Activated T-helper 1 cell treated with anti-CD3 and anti-CD28 coated beads, Interleukin-2, amount 50 U/mL, for 16 hours (primary cell): ENCODE data around the gene CASKIN2.

Source experiments
- DNase-seq, 2 donors: peaks; one replicate each; pipeline ENCODE4 v3.0.0-alpha.2; 2020; ENCODE audit warnings: low read depth in 1 of 2, low spot score in 1 of 2

Gene CASKIN2

GRCh38 chr17:75547091-75547490 is 31.8 kb upstream of the CASKIN2 start:
- no peak for DNase-seq

DNA sequence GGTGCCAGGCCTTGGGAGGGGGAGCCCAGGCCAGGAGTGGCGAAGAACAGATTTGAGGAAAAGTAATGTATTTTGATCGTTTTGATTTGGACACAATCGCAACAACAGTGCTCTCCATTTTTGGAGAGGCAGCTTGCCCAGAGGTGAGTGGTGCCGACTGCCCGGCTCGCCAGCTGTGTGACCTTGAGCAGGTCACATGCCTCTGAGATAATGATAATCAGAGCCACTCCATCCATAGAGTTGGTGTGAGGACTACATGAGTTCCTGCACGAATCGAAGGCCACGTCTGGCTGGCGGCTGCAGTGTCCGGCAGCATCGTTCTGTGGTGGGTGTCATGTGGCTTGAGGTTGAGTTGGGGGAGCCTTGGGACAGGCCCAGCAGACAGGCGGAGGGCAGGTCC is 30.8 kb upstream of the CASKIN2 start:
- DNase-seq = no peak

DNA sequence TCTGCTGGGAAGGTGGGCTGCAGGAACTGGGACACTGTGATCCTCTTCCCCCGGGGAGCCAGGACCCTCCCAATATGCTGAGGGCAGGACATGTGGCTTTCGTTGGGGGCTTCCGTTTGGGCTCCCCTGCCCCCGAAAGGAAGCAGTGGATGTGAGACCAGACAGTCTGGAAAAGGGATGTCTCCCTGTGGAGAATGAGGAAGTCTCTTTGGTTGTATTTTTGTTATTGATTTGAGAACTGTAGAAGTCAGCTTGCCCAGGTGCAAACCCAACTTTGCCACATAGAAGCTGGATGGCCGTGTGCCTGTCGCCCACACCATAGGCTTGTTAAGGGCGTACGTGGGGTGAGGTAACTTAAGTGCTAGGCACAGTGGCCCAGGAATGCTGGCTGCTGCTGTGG is 28.9 kb upstream of the CASKIN2 start:
- no peak for DNase-seq

- DNase-seq = no peak
Observed at GRCh38 chr17:75542728-75543336, 27.5 kb upstream of the CASKIN2 start.

DNA sequence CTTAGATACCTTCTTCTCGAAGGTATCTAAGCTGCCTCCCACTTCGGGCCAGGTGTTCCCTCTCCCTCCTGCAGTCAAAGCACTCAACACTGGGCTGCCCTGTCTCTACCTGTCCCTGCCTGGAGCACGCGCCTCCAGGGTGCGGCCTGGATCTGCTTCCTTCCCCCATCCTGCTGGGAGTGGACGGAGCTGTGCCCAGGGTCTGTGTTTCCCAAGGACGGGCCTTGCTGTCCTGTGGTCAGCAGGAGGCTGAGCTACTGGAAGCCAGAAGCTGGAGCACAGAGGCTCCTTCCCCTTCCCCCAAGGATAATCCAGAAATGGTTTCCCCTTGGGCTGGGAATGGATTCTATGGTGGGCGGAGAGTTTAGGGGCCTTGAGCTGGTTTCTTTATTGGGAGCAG is 26.9 kb upstream of the CASKIN2 start:
- no peak for DNase-seq

- no peak for DNase-seq
Observed at GRCh38 chr17:75540923-75541503, 25.7 kb upstream of the CASKIN2 start.

- no peak for DNase-seq
Observed at GRCh38 chr17:75539967-75540729, 24.8 kb upstream of the CASKIN2 start.

DNA sequence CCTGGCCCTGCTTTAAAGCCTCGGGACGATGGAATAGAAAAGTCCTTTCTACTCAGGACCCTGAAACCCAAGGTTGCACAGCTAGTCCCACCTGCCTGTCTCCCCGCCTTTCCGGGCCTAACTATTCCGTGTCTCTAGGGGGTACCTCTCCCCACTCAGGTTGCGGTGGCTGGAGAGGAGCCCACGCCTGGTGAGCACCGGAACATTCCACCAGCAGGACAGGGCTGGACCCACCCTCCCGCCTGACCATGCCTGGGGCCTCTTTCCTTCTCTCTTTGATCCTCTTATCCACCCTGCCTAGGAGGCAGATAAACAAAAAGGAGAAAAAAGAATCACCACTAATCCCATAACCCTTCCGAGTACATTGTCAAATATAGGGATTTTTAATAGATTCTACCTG is 21.0 kb upstream of the CASKIN2 start:
- no peak for DNase-seq

DNA sequence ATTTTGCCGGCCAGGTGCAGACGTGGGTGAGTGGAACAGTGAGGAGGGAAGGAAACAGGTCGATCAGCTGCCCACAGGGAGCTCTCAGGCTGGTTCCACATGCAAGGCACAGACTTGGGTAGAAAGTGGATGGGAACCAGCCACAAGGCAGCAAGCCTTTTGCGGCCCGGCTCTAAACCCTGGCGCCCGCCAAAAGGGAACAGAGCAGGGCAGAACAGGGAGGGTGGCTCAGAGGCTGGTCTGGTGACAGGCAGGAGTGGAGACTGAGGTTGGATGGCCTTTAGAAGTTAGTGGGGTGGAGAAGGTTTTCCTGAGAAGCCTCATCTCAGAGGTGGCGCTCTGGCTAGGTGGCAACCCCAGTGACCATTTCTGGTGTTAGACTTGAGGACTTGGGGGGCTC is 20.5 kb upstream of the CASKIN2 start:
- DNase-seq = no peak

- peak in 1 of 2 donors; percentile 35 for DNase-seq
Observed at GRCh38 chr17:75535119-75535537, 19.8 kb upstream of the CASKIN2 start.

- no peak for DNase-seq
Observed at GRCh38 chr17:75531721-75532072, 16.4 kb upstream of the CASKIN2 start.

GRCh38 chr17:75530837-75531720 is 15.7 kb upstream of the CASKIN2 start:
- no peak for DNase-seq

DNA sequence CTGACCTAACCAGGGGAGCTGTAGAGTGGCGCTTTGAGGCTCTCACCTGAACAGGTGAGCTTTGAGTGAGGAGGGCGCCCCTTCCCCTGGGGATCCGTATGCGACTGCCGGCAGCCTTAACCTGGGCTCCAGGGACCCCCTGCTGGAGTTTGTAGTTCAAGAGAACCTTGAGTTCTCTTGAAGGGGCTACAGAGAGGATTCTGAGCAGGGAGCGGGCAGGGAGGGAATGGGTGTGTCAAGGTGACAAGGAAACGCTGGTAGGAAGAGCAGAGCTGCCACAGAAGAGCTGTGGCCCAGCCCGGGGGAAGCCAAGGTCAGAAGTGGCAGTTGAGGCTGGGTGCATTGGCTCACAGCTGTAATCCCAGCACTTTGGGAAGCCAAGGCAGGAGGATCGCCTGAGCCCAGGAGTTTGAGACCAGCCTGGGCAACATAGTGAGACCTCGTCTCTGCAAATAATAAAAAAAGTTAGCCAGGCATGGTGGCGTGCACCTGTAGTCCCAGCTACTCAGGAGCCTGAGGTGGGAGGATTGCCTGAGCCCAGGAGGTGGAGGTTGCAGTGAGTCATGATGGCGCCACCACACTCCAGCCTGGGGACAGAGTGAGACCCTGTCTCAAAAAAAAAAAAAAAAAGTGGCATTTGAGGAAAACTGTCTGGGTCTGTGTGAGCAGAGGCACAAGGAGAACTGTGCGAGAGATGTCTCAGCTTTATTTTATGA is 11.4 kb upstream of the CASKIN2 start:
- DNase-seq = no peak

GRCh38 chr17:75525806-75526554 is 10.6 kb upstream of the CASKIN2 start:
- DNase-seq = no peak

GRCh38 chr17:75524970-75525805 is 9.9 kb upstream of the CASKIN2 start, which contains the start of gene LLGL2:
Gene LLGL2 (plus strand): TSS chr17:75525697. CDS start chr17:75543427, 17,730 bp downstream.
- DNase-seq = peak; percentile 67 to 79

DNA sequence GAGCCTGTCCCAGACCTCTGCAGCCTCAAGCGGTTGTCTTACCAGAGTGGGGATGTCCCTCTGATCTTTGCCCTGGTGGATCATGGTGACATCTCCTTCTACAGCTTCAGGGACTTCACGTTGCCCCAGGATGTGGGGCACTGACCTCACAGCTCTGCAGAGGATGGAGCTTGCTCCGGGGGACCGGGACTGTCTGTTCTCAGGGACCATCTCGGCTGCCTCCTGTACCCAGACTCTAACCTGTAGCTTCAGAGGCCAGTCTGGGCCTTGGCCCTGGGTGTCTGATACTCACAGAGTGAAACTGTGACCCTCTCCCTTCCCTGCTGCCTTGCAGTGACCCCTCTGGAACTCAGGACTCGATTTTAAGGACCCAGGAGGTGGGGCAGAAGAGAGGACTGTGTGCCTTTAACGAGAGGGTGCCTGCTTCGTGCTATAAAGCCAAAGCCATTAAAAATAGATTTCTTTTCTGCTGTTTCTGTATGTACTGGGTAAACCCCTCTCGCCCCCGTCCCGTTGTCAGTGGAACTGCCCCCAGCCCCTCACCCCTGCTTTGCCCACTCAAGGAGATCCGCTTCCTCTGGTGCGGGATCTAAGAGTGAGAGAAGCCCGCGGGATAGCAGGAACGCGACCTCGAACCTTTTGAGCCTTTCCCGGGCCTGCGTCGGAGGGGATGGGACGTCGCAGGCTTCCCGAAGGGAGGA is 9.1 kb upstream of the CASKIN2 start:
- no peak for DNase-seq

- DNase-seq = no peak
Observed at GRCh38 chr17:75523647-75524046, 8.3 kb upstream of the CASKIN2 start.

DNA sequence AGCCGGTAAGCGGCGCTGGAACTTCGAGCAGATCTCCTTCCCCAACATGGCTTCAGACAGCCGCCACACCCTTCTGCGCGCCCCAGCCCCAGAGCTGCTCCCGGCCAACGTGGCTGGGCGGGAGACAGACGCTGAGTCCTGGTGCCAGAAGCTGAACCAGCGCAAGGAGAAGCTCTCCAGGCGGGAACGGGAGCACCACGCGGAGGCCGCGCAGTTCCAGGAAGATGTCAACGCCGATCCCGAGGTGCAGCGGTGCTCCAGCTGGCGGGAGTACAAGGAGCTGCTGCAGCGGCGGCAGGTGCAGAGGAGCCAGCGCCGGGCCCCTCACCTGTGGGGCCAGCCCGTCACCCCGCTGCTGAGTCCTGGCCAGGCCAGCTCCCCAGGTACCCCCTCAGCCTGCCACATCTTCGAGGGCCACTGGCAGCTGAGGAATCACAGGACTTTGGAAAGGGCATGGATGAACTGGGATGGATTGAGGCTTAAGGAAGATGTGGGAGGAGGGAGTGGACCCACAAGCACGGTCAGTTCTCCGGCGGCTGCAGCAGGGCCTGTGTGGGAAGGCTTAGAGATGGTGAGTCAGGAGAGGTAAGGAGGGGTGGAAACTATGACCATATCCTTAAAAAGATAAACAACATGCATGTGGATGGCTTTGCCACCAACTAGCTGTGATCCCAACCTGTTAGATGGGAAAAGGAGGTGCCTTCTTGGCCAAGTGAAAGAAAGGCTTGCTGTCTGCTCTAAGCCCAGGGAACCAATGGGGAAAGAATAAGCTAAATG is 6.8 kb upstream of the CASKIN2 start:
- DNase-seq = no peak
